ENCODE results near the gene HACL1.
"Not testable (repeated sequence)": the region's sequence is repeated elsewhere in the genome, so short reads cannot be mapped to it uniquely, and the experiment has no call there.

The HACL1 gene

GRCh38 chr3:15604584-15604983 lies 3.2 kb upstream of the HACL1 start:
- not testable (repeated sequence) for H3K79me1 ChIP-seq (ENCODE audit: low read length); H3K18ac ChIP-seq (ENCODE audit: low read length); H2AK5ac ChIP-seq (ENCODE audit: low read length); H2BK12ac ChIP-seq (ENCODE audit: low read length); DNase-seq; H2BK5ac ChIP-seq (ENCODE audit: low read depth, low read length, poor library complexity); H3K4me2 ChIP-seq (ENCODE audit: low read length); H2AFZ ChIP-seq (ENCODE audit: insufficient read depth, low read length, poor library complexity); H3K27me3 ChIP-seq (ENCODE audit: insufficient read depth, low read length); H3K14ac ChIP-seq (ENCODE audit: low read length); H4K8ac ChIP-seq (ENCODE audit: low read depth, low read length); H3K36me3 ChIP-seq (ENCODE audit: control insufficient read depth in 1 of 2, insufficient read depth in 2 of 2, low read length in 2 of 2); H2BK120ac ChIP-seq (ENCODE audit: insufficient read depth, low read length, poor library complexity); H4K91ac ChIP-seq (ENCODE audit: low read depth, low read length); H3K4me1 ChIP-seq (ENCODE audit: control insufficient read depth in 1 of 2, insufficient read depth in 2 of 2, low read length in 2 of 2); H3K27ac ChIP-seq (ENCODE audit: low read depth, low read length); H3K9ac ChIP-seq (ENCODE audit: low read length); H3K4me3 ChIP-seq (ENCODE audit: low read depth, low read length); H3K23ac ChIP-seq (ENCODE audit: low read length); H3K9me3 ChIP-seq (ENCODE audit: insufficient read depth, low read depth, low read length); H3K4ac ChIP-seq (ENCODE audit: low read depth, low read length); H4K12ac ChIP-seq (ENCODE audit: low read depth, low read length); H3K79me2 ChIP-seq (ENCODE audit: control insufficient read depth, insufficient read depth, low read length, poor library complexity)
- no CpG with 5 or more reads among the region's 1 CpG for WGBS (ENCODE audit: extremely low coverage, insufficient coverage, insufficient read length)

GRCh38 chr3:15602816-15603215 lies 1.4 kb upstream of the HACL1 start:
- WGBS (ENCODE audit: extremely low coverage, insufficient coverage, insufficient read length), result no CpG with 5 or more reads among the region's 3 CpGs

GRCh38 chr3:15602146-15602536 lies 772 bp upstream of the HACL1 start:
- Histone ChIP-seq H2BK120ac (ENCODE audit: insufficient read depth, low read length, poor library complexity) (no peak overlapping the region), H2BK12ac (ENCODE audit: low read length) (no peak overlapping the region), H3K79me1 (ENCODE audit: low read length) (peaks cover 6% of the 10 kb centered on the region), H3K9ac (ENCODE audit: low read length) (peak overlapping the region; percentile 87), H3K36me3 (ENCODE audit: control insufficient read depth in 1 of 2, insufficient read depth in 2 of 2, low read length in 2 of 2) (peaks cover 0 to 5% of the 10 kb centered on the region in 2 experiments), H3K4me2 (ENCODE audit: low read length) (peak overlapping the region; percentile 82), H2BK5ac (ENCODE audit: low read depth, low read length, poor library complexity) (peak overlapping the region; percentile 61), H2AK5ac (ENCODE audit: low read length) (no peak overlapping the region), H3K23ac (ENCODE audit: low read length) (no peak overlapping the region), H3K4me1 (ENCODE audit: control insufficient read depth in 1 of 2, insufficient read depth in 2 of 2, low read length in 2 of 2) (peaks cover 0 to 3% of the 10 kb centered on the region in 2 experiments), H3K79me2 (ENCODE audit: control insufficient read depth, insufficient read depth, low read length, poor library complexity) (peaks cover 2% of the 10 kb centered on the region), H4K8ac (ENCODE audit: low read depth, low read length) (peak overlapping the region; percentile 87), H3K27me3 (ENCODE audit: insufficient read depth, low read length) (no peaks in the 10 kb centered on the region), H3K4ac (ENCODE audit: low read depth, low read length) (peak overlapping the region; percentile 23), H4K91ac (ENCODE audit: low read depth, low read length) (peak overlapping the region; percentile 54), H3K18ac (ENCODE audit: low read length) (no peak overlapping the region), H3K4me3 (ENCODE audit: low read depth, low read length) (peak overlapping the region; percentile 70), H3K27ac (ENCODE audit: low read depth, low read length) (peak overlapping the region; percentile 81), H4K12ac (ENCODE audit: low read depth, low read length) (peak overlapping the region; percentile 34), H3K9me3 (ENCODE audit: insufficient read depth, low read depth, low read length) (peaks cover 2% of the 10 kb centered on the region), H3K14ac (ENCODE audit: low read length) (peak overlapping the region; percentile 85), H2AFZ (ENCODE audit: insufficient read depth, low read length, poor library complexity) (peak overlapping the region; percentile 84)
- no CpG with 5 or more reads among the region's 9 CpGs for WGBS (ENCODE audit: extremely low coverage, insufficient coverage, insufficient read length)
- DNase-seq, result no peak

More at GRCh38 chr3:15602816-15603215, 1.4 kb upstream of the HACL1 start:
- H3K27me3 ChIP-seq (ENCODE audit: insufficient read depth, low read length); H3K4ac ChIP-seq (ENCODE audit: low read depth, low read length); DNase-seq; H3K79me2 ChIP-seq (ENCODE audit: control insufficient read depth, insufficient read depth, low read length, poor library complexity); H3K79me1 ChIP-seq (ENCODE audit: low read length); H2BK12ac ChIP-seq (ENCODE audit: low read length); H2AK5ac ChIP-seq (ENCODE audit: low read length); H3K4me1 ChIP-seq (ENCODE audit: control insufficient read depth in 1 of 2, insufficient read depth in 2 of 2, low read length in 2 of 2); H3K27ac ChIP-seq (ENCODE audit: low read depth, low read length); H3K4me3 ChIP-seq (ENCODE audit: low read depth, low read length); H3K9me3 ChIP-seq (ENCODE audit: insufficient read depth, low read depth, low read length); H3K36me3 ChIP-seq (ENCODE audit: control insufficient read depth in 1 of 2, insufficient read depth in 2 of 2, low read length in 2 of 2); H4K8ac ChIP-seq (ENCODE audit: low read depth, low read length); H4K12ac ChIP-seq (ENCODE audit: low read depth, low read length); H3K14ac ChIP-seq (ENCODE audit: low read length); H3K18ac ChIP-seq (ENCODE audit: low read length); H2BK5ac ChIP-seq (ENCODE audit: low read depth, low read length, poor library complexity); H3K23ac ChIP-seq (ENCODE audit: low read length); H3K9ac ChIP-seq (ENCODE audit: low read length); H2AFZ ChIP-seq (ENCODE audit: insufficient read depth, low read length, poor library complexity); H2BK120ac ChIP-seq (ENCODE audit: insufficient read depth, low read length, poor library complexity); H4K91ac ChIP-seq (ENCODE audit: low read depth, low read length): not testable (repeated sequence)
- peak overlapping the region; percentile 82 for H3K4me2 ChIP-seq (ENCODE audit: low read length)

- Histone ChIP-seq H2BK5ac (ENCODE audit: low read depth, low read length, poor library complexity) (no peak overlapping the region), H3K4me3 (ENCODE audit: low read depth, low read length) (peak overlapping the region; percentile 96), H4K12ac (ENCODE audit: low read depth, low read length) (peak overlapping the region; percentile 17), H3K4me1 (ENCODE audit: control insufficient read depth in 1 of 2, insufficient read depth in 2 of 2, low read length in 2 of 2) (peaks cover 0 to 3% of the 10 kb centered on the region in 2 experiments), H3K79me2 (ENCODE audit: control insufficient read depth, insufficient read depth, low read length, poor library complexity) (peaks cover 2% of the 10 kb centered on the region), H3K4me2 (ENCODE audit: low read length) (peak overlapping the region; percentile 74), H3K27me3 (ENCODE audit: insufficient read depth, low read length) (no peaks in the 10 kb centered on the region), H3K27ac (ENCODE audit: low read depth, low read length) (peak overlapping the region; percentile 42), H4K91ac (ENCODE audit: low read depth, low read length) (peak overlapping the region; percentile 17), H2AK5ac (ENCODE audit: low read length) (no peak overlapping the region), H3K36me3 (ENCODE audit: control insufficient read depth in 1 of 2, insufficient read depth in 2 of 2, low read length in 2 of 2) (peaks cover 0 to 5% of the 10 kb centered on the region in 2 experiments), H3K9me3 (ENCODE audit: insufficient read depth, low read depth, low read length) (peaks cover 2% of the 10 kb centered on the region), H3K23ac (ENCODE audit: low read length) (no peak overlapping the region), H3K14ac (ENCODE audit: low read length) (peak overlapping the region; percentile 18), H2BK120ac (ENCODE audit: insufficient read depth, low read length, poor library complexity) (no peak overlapping the region), H3K9ac (ENCODE audit: low read length) (peak overlapping the region; percentile 88), H3K4ac (ENCODE audit: low read depth, low read length) (no peak overlapping the region), H2AFZ (ENCODE audit: insufficient read depth, low read length, poor library complexity) (peak overlapping the region; percentile 59), H3K79me1 (ENCODE audit: low read length) (peaks cover 6% of the 10 kb centered on the region), H2BK12ac (ENCODE audit: low read length) (no peak overlapping the region), H3K18ac (ENCODE audit: low read length) (peak overlapping the region; percentile 10), H4K8ac (ENCODE audit: low read depth, low read length) (peak overlapping the region; percentile 62)
- no CpG with 5 or more reads among the region's 19 CpGs for WGBS (ENCODE audit: extremely low coverage, insufficient coverage, insufficient read length)
- peak in 1 of 2 donors; percentile 41 for DNase-seq
Measured at GRCh38 chr3:15601046-15601398, 347 bp downstream of the HACL1 start.

Measured in trophoblast cell (in vitro differentiated cells and primary cell).